ENCODE data around the gene NHERF1. TPM values are rescaled to one million over a fixed set of nuclear protein-coding genes. Genes with fewer than 3 reads are reported as not detected.

NHERF1 gene
- total RNA-seq, 2 experiments from 2014 or later = 70.8 to 77.6 TPM

DNA sequence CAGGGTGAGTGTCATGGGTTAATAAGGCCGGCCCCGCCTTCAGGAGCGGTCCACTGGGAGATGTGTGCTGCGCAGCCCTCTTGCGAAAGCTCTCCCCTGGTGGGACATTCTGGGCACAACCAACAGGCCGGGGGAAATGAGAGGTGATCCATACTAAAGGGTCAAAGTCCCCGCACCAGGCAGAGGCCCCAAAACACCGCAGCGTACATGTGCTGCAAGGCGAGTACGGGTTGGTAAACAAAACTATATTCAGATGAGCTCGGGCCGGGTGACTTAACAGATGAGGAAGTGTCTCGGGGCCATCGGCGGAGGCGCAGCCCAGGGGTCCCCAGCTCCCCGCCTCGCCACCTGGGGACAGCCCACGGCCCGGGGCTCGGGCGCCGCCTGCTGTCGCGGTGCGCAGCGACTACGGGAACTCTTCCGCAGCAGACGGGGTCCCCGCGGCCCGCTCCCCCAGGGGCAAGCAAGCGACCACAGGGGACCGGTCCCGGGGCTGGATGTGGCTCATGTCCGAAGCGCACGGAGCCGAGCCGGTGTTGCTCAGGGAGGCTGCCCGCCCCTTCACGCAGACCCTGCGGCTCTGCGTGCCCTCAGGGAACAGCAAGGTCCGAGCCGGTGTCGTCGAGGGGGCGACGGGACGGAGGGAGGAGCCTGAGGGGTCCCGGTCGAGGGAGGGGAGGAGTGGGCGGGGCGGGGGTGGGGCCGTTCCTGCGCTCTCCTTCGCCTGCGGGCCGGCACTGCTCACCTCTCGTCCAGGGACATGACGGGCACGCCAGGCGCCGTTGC lies 11.7 kb upstream of the NHERF1 start, which contains the start of gene RAB37:
TSS of gene RAB37 (plus strand) at position 744 of the 786 bp plus-strand sequence. CDS start at position 761, 17 bp downstream.
- H3K27ac Mint-ChIP-seq = peak within 1 kb of the TSS; percentile 77
- intact Hi-C loops (cut with micrococcal nuclease) = loop anchor here (5.0 kb wide), 2 partner anchors 64 to 169 kb away; partner anchors contain the start of gene CD300H
- H3K4me1 Mint-ChIP-seq (ENCODE audit: low read depth) = peaks cover 42% of the 10 kb centered on the region
- no peaks in the 10 kb centered on the region for H3K27me3 Mint-ChIP-seq (ENCODE audit: low read depth)
- CTCF ChIA-PET = interaction anchor here (0.6 to 5.1 kb wide), 40 partner anchors 10 to 368 kb away, joined by 3 to 102 read pairs (median 4); partner anchors contain the start of genes FDXR and NAT9
- H3K36me3 Mint-ChIP-seq (ENCODE audit: low read depth) = no peaks in the 10 kb centered on the region
- no peak for DNase-seq
- no peaks in the 10 kb centered on the region for H3K9me3 Mint-ChIP-seq
- peak within 1 kb of the TSS; percentile 75 for H3K4me3 Mint-ChIP-seq

DNA sequence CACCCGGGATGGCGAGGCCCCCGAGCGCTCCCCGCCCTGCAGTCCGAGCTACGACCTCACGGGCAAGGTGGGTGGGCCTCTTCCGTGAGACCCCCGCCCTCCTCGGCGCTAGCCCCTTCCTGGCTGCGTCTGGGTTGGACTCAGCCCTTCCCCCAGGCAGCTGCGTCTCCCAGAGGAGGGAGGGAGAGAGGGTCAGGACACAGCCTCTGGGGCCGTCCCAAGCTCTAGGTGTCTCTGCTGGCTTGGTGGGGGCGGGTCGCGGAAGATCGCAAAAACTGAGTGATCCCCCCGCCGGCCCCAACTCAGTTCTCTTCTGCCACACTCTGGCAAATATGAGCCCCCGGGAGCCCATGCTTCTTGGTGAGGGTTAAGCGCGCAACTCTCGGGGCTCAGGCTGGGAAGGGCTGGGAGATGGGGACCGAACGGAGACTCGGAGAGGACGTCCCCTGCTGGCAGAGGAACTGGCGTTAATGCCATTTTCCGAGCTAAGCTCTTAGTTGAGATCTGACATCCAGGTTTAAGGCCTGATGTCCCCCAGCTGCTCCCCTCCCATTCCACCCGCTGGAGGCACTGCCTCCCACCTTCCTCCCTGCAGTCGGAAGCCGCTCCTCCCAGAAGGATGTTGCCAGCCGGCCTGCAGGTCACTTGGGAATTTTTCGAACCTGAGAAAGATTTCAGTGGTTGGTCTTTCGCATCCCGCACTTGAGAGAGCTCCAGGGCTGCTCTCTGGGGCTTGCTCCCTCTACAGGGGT lies 11.0 kb upstream of the NHERF1 start:
- peak overlapping the region; percentile 5 for H3K27ac Mint-ChIP-seq
- CTCF ChIA-PET = interaction anchor here (0.6 to 5.1 kb wide), 34 partner anchors 9 to 246 kb away, joined by 3 to 102 read pairs (median 4); partner anchors contain the start of genes FDXR and NAT9
- peak overlapping the region; percentile 75 for H3K4me3 Mint-ChIP-seq
- intact Hi-C loops (cut with micrococcal nuclease) = loop anchor here (1.0 to 5.0 kb wide), 3 partner anchors 65 to 170 kb away; partner anchors contain the start of gene CD300H
- DNase-seq = peak; percentile 61
- no peaks in the 10 kb centered on the region for H3K9me3 Mint-ChIP-seq
- no peaks in the 10 kb centered on the region for H3K36me3 Mint-ChIP-seq (ENCODE audit: low read depth)
- peaks cover 50% of the 10 kb centered on the region for H3K4me1 Mint-ChIP-seq (ENCODE audit: low read depth)
- no peaks in the 10 kb centered on the region for H3K27me3 Mint-ChIP-seq (ENCODE audit: low read depth)

DNA sequence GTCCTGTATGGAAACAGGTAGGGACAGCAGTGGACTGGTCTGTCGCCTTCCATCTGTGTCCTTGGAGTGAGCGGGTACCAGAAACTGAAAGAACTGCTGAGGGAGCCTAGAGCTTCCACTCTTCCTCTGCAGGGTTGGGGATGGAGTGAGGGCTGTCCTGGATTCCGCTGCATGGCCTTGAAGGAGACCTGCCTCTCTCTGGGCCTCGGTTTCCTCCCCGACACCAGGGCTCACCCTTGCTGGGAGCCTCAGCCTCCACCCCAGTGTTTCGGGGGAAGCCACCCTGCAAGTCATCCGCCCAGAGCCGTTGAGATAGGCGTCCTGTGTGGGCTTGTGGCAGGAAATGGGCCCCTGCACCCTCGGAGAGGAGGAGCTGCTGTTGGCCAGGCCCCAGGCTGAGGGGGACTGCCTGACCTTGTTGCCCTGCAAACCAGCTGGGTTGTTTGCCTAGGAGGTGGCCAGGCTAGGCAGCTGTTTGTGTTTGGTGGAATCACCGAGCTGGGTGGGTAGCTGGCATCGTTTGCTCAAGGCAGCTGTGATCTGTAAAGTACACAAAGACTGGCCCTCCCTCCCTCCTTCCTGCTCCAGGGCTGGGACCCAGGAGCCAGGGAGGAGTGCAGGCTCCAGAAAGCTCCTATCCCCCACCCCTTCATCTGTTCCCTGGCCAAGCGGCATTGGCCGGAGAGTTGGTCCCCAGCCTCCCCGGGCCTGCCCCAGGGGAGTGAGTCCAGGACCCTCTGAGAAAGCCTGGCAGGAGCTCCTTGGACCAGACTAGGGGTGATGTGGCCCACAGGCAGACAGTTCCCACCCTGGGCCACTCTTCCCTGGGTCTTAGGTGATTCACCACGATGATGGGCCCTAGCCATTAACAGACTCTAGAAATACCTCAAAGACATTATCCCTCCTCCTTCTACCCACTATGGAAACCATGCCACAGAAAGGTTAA lies 10.1 kb upstream of the NHERF1 start:
- intact Hi-C loops (cut with micrococcal nuclease) = loop anchor here (1.0 to 5.0 kb wide), 3 partner anchors 66 to 171 kb away; partner anchors contain the start of gene CD300H
- H3K4me3 Mint-ChIP-seq = peak overlapping the region; percentile 75
- peak; percentile 92 for DNase-seq
- H3K27me3 Mint-ChIP-seq (ENCODE audit: low read depth) = no peaks in the 10 kb centered on the region
- no peaks in the 10 kb centered on the region for H3K36me3 Mint-ChIP-seq (ENCODE audit: low read depth)
- H3K27ac Mint-ChIP-seq = peak overlapping the region; percentile 77
- no peaks in the 10 kb centered on the region for H3K9me3 Mint-ChIP-seq
- CTCF ChIA-PET = interaction anchor here (0.7 to 5.1 kb wide), 31 partner anchors 8 to 246 kb away, joined by 3 to 102 read pairs (median 5); partner anchors contain the start of genes CD300E and NAT9
- H3K4me1 Mint-ChIP-seq (ENCODE audit: low read depth) = peaks cover 58% of the 10 kb centered on the region

DNA sequence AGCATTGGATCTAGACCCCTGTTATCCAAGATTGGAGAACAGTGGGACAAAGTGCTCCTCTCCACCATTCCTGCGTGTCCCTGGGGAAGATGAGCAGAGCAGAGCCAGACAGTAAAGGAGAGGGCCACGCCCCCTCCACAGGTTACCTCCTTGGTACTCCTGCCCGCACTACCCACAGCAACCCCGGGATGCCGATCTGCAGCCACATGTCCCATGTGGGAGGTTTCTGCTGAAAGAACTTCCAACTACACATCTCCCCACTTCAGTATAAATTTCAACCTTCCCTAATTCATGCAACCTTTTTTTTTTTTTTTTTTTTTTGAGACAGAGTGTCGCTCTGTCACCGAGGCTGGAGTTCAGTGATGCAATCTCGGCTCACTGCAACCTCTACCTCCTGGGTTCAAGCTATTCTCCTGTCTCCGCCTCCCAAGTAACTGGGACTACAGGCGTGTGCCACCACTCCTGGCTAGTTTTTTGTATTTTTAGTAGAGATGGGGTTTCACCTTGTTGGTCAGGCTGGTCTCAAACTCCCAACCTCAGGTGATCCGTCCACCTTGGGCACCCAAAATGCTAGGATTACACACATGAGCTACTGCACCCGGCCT lies 9.1 kb upstream of the NHERF1 start:
- Mint-ChIP-seq H3K27me3 (ENCODE audit: low read depth) (no peaks in the 10 kb centered on the region), H3K27ac (peak overlapping the region; percentile 50)

DNA sequence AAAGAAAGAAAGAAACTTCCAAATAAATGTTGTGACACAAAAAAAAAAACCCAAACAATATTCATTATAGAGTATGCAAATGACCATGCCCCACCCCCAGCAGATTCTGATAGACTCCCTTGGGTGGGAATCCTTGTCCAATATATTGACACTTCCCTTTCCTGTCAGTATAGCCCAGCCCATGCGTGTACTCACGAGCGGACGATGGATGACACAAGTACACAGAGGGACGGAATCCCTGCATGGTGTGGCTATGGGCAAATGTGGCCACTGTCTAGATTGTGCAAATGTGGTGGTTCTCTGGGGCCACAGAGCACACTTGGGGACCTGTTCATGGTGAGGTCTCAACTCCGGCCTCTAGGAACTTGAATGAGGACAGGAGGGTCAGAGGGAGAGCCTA lies 8.3 kb upstream of the NHERF1 start:
- H3K4me3 Mint-ChIP-seq = no peak overlapping the region
- CTCF ChIA-PET = interaction anchor here (1.7 to 5.1 kb wide), 4 partner anchors 42 to 122 kb away, joined by 3 to 102 read pairs (median 10); no protein-coding TSS in a partner anchor
- peaks cover 75% of the 10 kb centered on the region for H3K4me1 Mint-ChIP-seq (ENCODE audit: low read depth)
- DNase-seq = no peak
- H3K27ac Mint-ChIP-seq = peak overlapping the region; percentile 41
- no peaks in the 10 kb centered on the region for H3K9me3 Mint-ChIP-seq
- intact Hi-C loops (cut with micrococcal nuclease) = loop anchor here (10.0 kb wide), 1 partner anchor 465 kb away; the partner anchor contains the start of gene NUP85
- H3K36me3 Mint-ChIP-seq (ENCODE audit: low read depth) = no peaks in the 10 kb centered on the region
- H3K27me3 Mint-ChIP-seq (ENCODE audit: low read depth) = no peaks in the 10 kb centered on the region

More for the DNA sequence above, 9.1 kb upstream of the NHERF1 start:
- intact Hi-C loops (cut with micrococcal nuclease) = loop anchor here (5.0 kb wide), 2 partner anchors 67 to 172 kb away; partner anchors contain the start of gene CD300H
- Mint-ChIP-seq H3K9me3 (no peaks in the 10 kb centered on the region), H3K4me1 (ENCODE audit: low read depth) (peaks cover 68% of the 10 kb centered on the region), H3K36me3 (ENCODE audit: low read depth) (no peaks in the 10 kb centered on the region), H3K4me3 (no peak overlapping the region)
- DNase-seq = no peak
- CTCF ChIA-PET = interaction anchor here (1.4 to 5.1 kb wide), 6 partner anchors 10 to 126 kb away, joined by 3 to 102 read pairs (median 12); no protein-coding TSS in a partner anchor

DNA sequence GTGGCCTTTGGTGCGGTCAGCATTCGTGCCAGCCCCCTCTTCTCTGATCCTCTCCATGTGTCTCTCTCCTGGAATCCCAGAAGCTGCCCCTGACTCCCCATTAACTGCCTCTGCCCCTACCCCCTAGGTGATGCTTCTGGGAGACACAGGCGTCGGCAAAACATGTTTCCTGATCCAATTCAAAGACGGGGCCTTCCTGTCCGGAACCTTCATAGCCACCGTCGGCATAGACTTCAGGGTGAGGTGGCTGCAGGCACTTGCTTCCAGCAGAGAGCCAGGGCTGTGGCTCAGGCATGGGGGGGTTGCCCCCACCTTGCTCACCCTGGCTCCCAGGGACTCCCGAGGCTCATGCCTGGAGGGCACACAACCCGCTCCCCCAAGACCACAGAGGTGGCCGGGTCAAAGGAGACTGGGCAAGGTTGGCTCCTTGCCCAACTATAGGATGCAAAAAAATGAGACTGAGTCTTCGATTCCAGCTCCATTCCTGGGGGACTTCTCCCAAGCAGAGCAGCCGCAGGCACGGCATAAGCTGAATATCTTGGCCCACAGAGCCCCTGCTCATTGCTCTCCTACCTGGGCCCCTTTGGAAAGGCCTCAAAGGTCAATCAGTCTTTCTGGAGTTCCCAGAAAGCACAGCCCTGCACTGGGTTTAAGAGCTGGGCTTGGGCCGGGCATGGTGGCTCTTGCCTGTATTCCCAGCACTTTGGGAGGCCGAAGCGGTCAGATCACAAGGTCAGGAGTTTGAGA lies 7.6 kb upstream of the NHERF1 start:
- Mint-ChIP-seq H3K36me3 (ENCODE audit: low read depth) (no peaks in the 10 kb centered on the region), H3K9me3 (no peaks in the 10 kb centered on the region), H3K27ac (peak overlapping the region; percentile 83), H3K27me3 (ENCODE audit: low read depth) (no peaks in the 10 kb centered on the region), H3K4me3 (no peak overlapping the region), H3K4me1 (ENCODE audit: low read depth) (peaks cover 75% of the 10 kb centered on the region)
- CTCF ChIA-PET = interaction anchor here (0.7 to 2.9 kb wide), 11 partner anchors 19 to 373 kb away, joined by 3 to 19 read pairs (median 4); partner anchors contain the start of gene GPR142
- DNase-seq = no peak
- intact Hi-C loops (cut with micrococcal nuclease) = loop anchor here (10.0 kb wide), 1 partner anchor 464 kb away; the partner anchor contains the start of gene NUP85

DNA sequence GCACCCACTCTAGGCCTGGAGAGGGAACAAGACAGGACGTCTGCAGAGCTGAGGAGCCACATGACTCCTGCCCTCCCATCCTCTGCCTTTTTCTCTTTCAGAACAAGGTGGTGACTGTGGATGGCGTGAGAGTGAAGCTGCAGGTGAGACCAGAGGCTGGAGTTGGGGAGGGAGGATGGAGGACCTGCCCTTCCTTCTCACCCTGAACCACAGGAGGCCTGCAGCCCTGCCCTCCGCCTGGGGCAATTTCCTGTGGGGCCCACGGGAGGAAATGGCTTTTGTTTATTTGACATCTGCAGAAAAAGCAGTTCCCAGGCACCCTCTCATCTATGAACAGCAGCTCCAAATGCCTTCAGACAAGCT lies 6.3 kb upstream of the NHERF1 start:
- H3K27ac Mint-ChIP-seq = peak overlapping the region; percentile 83
- H3K9me3 Mint-ChIP-seq = no peaks in the 10 kb centered on the region
- DNase-seq = peak; percentile 83
- CTCF ChIA-PET = interaction anchor here (0.7 to 2.9 kb wide), 16 partner anchors 13 to 373 kb away, joined by 3 to 19 read pairs (median 4); no protein-coding TSS in a partner anchor
- H3K27me3 Mint-ChIP-seq (ENCODE audit: low read depth) = no peaks in the 10 kb centered on the region
- peaks cover 77% of the 10 kb centered on the region for H3K4me1 Mint-ChIP-seq (ENCODE audit: low read depth)
- no peaks in the 10 kb centered on the region for H3K36me3 Mint-ChIP-seq (ENCODE audit: low read depth)
- H3K4me3 Mint-ChIP-seq = no peak overlapping the region
- intact Hi-C loops (cut with micrococcal nuclease) = loop anchor here (1.0 to 10.0 kb wide), 2 partner anchors 8 to 463 kb away; partner anchors contain the start of gene NUP85

DNA sequence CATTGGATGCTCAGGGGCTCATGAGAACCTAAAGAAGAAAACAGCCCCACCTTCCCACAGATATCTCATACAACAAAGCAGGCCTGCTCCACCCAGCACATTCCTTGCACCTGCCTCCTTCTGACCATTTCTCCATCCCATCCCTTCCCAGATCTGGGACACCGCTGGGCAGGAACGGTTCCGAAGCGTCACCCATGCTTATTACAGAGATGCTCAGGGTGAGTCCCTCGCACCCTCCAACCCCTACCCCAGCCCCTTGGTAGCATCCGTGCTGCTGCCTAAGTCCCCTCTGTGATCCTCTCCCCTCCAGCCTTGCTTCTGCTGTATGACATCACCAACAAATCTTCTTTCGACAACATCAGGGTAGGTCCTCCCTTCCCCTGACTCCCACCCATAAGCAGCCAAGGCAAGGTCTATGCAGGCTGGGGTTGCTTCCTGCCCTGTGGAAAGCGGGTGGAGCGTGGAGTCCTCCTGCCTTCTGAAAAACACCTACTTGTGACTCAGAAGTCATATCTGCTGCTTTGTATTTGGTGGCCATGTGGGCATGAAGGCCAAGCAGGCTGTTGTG lies 5.4 kb upstream of the NHERF1 start:
- Mint-ChIP-seq H3K4me3 (no peak overlapping the region), H3K27me3 (ENCODE audit: low read depth) (no peaks in the 10 kb centered on the region), H3K36me3 (ENCODE audit: low read depth) (no peaks in the 10 kb centered on the region), H3K27ac (peak overlapping the region; percentile 83), H3K4me1 (ENCODE audit: low read depth) (peaks cover 79% of the 10 kb centered on the region), H3K9me3 (no peaks in the 10 kb centered on the region)
- intact Hi-C loops (cut with micrococcal nuclease) = loop anchor here (1.0 to 10.0 kb wide), 2 partner anchors 7 to 462 kb away; partner anchors contain the start of gene NUP85
- CTCF ChIA-PET = interaction anchor here (0.7 to 2.9 kb wide), 11 partner anchors 8 to 374 kb away, joined by 3 to 19 read pairs (median 3); no protein-coding TSS in a partner anchor
- no peak for DNase-seq

DNA sequence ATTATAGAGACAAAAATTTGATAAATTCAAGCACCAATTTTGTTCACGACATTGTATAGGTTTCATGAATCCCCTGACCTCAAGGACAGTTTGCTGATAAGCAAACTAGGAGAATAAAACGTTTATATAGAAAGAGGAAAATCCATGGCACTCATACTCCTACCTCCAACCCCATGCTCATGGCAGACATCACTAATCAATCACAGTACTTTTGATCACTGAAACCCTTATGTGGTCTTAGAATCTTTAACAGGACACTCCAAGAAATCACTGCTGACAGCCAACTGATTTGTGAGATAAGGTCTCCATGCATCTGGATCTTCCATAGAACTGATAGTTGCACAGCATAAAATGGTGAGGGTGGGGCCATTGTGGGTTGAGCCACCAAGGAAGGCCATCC lies 4.7 kb upstream of the NHERF1 start:
- no peak for DNase-seq
- H3K27me3 Mint-ChIP-seq (ENCODE audit: low read depth) = no peaks in the 10 kb centered on the region
- H3K4me3 Mint-ChIP-seq = no peak overlapping the region
- H3K27ac Mint-ChIP-seq = peak overlapping the region; percentile 83
- CTCF ChIA-PET = interaction anchor here (0.8 to 4.3 kb wide), 11 partner anchors 11 to 132 kb away, joined by 3 to 59 read pairs (median 20); partner anchors contain the start of gene NAT9
- H3K36me3 Mint-ChIP-seq (ENCODE audit: low read depth) = no peaks in the 10 kb centered on the region
- no peaks in the 10 kb centered on the region for H3K9me3 Mint-ChIP-seq
- peaks cover 73% of the 10 kb centered on the region for H3K4me1 Mint-ChIP-seq (ENCODE audit: low read depth)
- intact Hi-C loops (cut with micrococcal nuclease) = loop anchor here (1.0 to 10.0 kb wide), 7 partner anchors 15 to 461 kb away; partner anchors contain the start of gene NUP85

DNA sequence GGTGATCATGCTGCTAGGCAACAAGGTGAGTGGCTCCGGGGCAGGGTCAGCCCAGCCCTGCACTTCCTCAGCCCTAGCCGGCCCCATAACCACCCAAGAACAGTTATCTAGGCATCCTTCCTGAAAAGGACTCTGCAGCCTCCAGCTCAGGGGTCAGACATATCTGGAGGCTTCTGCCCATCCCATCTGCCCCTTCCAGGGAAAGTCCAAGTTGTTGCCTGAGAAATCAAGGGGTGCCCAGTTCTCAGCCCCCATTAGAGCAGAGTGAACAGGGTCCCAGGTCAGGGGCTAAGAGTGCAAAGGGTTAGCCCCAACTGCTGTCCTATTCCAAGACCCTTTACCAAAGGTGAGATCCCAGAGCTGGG lies 4.1 kb upstream of the NHERF1 start:
- H3K4me3 Mint-ChIP-seq = no peak overlapping the region
- intact Hi-C loops (cut with micrococcal nuclease) = loop anchor here (1.0 to 10.0 kb wide), 7 partner anchors 14 to 460 kb away; partner anchors contain the start of gene NUP85
- peaks cover 67% of the 10 kb centered on the region for H3K4me1 Mint-ChIP-seq (ENCODE audit: low read depth)

More for the DNA sequence above, 4.1 kb upstream of the NHERF1 start:
- no peak overlapping the region for H3K27ac Mint-ChIP-seq
- CTCF ChIA-PET = interaction anchor here (0.8 to 4.3 kb wide), 12 partner anchors 11 to 217 kb away, joined by 3 to 59 read pairs (median 19); partner anchors contain the start of gene NAT9
- DNase-seq = no peak
- H3K36me3 Mint-ChIP-seq (ENCODE audit: low read depth) = no peaks in the 10 kb centered on the region
- H3K9me3 Mint-ChIP-seq = no peaks in the 10 kb centered on the region
- H3K27me3 Mint-ChIP-seq (ENCODE audit: low read depth) = no peaks in the 10 kb centered on the region
